MG63 (cell line): ENCODE data around the gene LRRC26. TPM values are rescaled to one million over a fixed set of nuclear protein-coding genes. Genes with fewer than 3 reads are reported as not detected.
A peak's percentile ranks its signal among the peaks of the same experiment; 100 is the strongest.

Experiments
- DNase-seq: peaks from one replicate; pipeline ENCODE4 v3.0.0-alpha.2; 2020
- H3K27me3 ChIP-seq: fragments of 250-450 bp; sonication (Bioruptor Pico); 2 replicates; pipeline ENCODE4 v1.5.1; 2020; ENCODE audit warnings: mild to moderate bottlenecking, moderate library complexity
- H3K36me3 ChIP-seq: fragments of 250-450 bp; sonication (Bioruptor Pico); 2 replicates; pipeline ENCODE4 v1.5.1; 2020; ENCODE audit warnings: mild to moderate bottlenecking, moderate library complexity
- H3K4me3 ChIP-seq: fragments of 250-450 bp; sonication (Bioruptor Pico); 2 replicates; pipeline ENCODE4 v1.5.1; 2020; ENCODE audit warnings: mild to moderate bottlenecking, moderate library complexity
- H3K9me3 ChIP-seq: fragments of 250-450 bp; sonication (Bioruptor Pico); 2 replicates; pipeline ENCODE4 v1.5.1; 2020; ENCODE audit warnings: mild to moderate bottlenecking, moderate library complexity
- total RNA-seq: library from RNA; depleted of rRNA; stranded (reverse); fragments of >200 nt; shearing (Covaris generic); gene quantifications from 2 replicates; pipeline ENCODE4 v1.2.3, GENCODE V29; 2014; ENCODE audit warnings: low replicate concordance

The LRRC26 gene
- total RNA-seq, 1 experiment from 2014 or later, result not detected

DNA sequence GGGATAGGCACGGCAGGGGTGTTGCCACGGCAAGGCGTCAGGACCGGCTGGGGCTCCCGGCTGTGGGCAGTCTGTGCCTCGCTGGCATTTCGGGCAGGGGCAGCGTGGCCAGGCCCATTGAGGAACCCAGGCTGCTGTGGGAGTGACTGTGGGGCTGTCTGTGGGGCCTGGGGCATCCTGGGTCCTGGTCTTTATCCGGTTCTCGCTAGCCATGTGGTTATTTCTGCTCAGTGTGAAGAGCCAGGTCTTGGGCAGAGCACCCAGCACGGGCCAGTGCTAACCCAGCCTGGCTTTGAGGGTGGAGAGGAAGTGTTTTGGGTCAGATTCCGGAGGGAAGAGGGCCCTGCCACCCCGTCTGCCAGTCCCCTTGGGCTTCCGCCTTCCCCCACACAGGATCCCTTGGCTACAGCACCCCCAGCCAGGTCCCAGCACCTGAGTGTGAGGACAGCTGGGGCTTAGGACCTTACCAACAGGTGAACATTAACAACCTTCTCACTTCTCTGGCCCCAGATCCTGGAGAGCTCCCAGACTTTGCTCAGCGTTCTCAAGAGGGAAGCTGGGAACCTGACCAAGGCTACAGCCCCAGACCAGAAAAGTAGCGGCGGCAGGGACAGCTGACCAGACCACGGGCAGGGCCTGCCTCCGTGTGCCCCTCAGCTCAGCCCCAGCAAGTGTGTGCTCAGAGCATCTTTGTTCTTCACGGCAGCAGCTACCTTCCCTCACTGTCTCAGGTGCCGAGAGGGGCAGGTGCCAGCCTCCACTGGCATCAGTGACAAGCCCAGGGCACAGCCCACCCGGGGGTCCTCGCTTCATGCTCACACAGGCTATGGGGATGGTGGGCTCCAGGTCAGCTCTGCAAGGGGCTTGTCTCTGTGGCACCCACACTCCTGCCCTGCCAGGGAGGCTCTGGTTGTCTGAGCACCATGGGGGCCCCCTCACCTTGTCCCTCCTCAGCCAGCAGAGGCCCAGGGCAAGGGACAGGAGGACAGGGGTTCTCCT lies 19.7 kb upstream of the LRRC26 start:
- no peaks in the 10 kb centered on the region for H3K9me3 ChIP-seq
- H3K27me3 ChIP-seq, result no peaks in the 10 kb centered on the region
- peaks cover 18% of the 10 kb centered on the region for H3K36me3 ChIP-seq
- DNase-seq, result no peak
- H3K4me3 ChIP-seq, result peak overlapping the region; percentile 88

DNA sequence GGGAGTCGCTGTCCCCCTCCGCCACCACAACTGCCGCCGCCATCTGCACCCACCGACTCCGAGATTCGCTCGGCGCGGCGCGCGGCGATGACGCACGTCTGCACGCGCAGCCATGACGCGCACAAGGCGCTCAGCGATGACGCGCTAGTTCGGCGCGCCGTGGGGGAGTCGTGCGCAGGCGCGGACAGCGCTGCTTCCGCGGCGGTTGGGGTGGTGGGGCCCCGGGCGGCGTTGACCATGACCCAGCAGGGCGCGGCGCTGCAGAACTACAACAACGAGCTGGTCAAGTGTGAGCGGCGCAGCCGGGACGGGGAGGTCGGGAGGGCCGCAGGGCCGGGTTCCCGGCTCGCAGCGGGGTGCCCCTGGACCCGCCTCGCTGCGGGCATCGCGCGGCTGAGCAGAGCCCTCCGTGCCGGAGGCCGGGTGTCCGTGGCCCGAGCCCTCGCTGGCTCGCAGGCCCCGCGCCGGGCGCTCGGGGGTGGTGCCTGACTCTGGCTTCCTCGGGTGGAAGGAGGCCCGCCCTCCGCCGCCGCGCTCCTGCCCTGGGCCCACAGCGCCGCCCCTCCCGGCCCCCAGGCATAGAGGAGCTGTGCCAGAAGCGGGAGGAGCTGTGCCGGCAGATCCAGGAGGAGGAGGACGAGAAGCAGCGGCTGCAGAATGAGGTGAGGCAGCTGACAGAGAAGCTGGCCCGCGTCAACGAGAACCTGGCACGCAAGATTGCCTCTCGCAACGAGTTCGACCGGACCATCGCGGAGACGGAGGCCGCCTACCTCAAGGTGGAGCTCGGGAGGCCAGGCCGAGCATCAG lies 18.8 kb upstream of the LRRC26 start, which contains the start of the genes ANAPC2 and SSNA1:
ANAPC2 (minus strand) TSS at position 71 of the 807 bp plus-strand sequence; CDS start at position 43, 28 bp downstream.
SSNA1 (plus strand) TSS at position 187 of the 807 bp plus-strand sequence; CDS start at position 238, 51 bp downstream.
- Histone ChIP-seq H3K36me3 (peaks cover 18% of the 10 kb centered on the region), H3K9me3 (no peaks in the 10 kb centered on the region), H3K4me3 (peak within 1 kb of the TSS; percentile 88), H3K27me3 (no peaks in the 10 kb centered on the region)
- DNase-seq, result peak; percentile 89

GRCh38 chr9:137188086-137188489 lies 18.2 kb upstream of the LRRC26 start:
- H3K27me3 ChIP-seq, result no peaks in the 10 kb centered on the region

GRCh38 chr9:137187386-137187785 lies 17.5 kb upstream of the LRRC26 start:
- no peak for DNase-seq
- Histone ChIP-seq H3K36me3 (peaks cover 23% of the 10 kb centered on the region), H3K27me3 (no peaks in the 10 kb centered on the region), H3K4me3 (peak overlapping the region; percentile 88), H3K9me3 (no peaks in the 10 kb centered on the region)

More at GRCh38 chr9:137188086-137188489, 18.2 kb upstream of the LRRC26 start:
- H3K4me3 ChIP-seq, result peak overlapping the region; percentile 88
- H3K9me3 ChIP-seq, result no peaks in the 10 kb centered on the region
- DNase-seq, result no peak
- peaks cover 18% of the 10 kb centered on the region for H3K36me3 ChIP-seq

- Histone ChIP-seq H3K4me3 (no peak overlapping the region), H3K9me3 (no peaks in the 10 kb centered on the region), H3K27me3 (no peaks in the 10 kb centered on the region), H3K36me3 (peaks cover 23% of the 10 kb centered on the region)
- DNase-seq, result no peak
Observed at GRCh38 chr9:137186385-137186784, 16.5 kb upstream of the LRRC26 start.

DNA sequence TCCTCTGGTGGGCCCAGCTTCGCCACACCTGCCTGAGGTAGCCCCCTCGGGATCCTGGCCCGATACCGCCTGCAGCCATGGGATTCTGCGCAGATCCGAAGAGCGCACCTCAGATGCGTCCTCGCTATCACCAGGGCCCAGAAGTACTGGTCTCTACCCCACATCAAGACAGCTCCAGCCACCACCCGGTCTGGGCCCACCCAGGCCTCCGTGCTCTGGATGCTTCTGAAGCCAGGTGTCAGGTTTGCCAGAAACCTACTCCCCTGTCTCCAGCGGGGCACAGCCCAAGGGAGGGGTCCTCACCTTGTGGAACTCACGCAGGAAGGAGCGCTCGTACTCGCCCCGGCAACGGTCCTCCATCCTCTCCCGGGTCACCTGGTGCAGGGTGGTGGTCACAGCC lies 16.1 kb upstream of the LRRC26 start:
- no peak for DNase-seq

DNA sequence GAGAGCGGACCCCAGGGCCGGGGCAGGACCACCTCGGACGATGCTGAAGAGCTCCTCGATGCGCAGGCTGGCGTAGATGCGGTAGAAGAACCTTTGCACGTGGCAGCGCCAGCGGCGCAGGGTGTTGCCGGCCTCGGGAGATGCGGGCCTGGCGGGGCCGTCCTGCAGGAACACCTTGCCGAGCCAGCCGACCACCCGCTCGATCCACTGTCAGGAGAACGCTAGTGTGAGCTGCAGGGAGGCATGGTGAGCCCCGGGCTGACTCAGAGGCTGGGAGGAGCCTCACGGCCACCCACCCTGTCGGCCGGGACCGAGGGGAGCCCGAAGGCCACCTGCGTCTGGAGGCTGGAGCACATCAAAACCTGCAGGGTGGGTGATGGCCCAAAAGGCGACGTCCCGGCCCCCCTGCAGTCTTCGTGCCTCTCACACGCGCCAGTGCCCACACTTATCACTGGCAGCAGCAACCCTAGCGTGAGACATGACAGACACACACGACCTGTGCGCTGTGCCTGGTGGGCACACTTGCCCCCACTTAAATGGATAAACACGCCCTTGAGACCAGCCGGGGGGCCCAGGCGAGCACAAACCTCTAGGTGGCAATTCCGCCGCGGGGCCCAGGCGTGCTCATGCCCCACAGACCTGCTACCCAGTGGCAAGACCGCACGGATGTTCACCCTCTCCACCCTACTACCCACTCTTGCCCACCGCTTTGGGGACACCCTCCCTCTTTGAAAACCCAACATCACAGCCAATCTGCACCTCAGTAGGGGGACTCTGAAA lies 15.2 kb upstream of the LRRC26 start:
- H3K36me3 ChIP-seq, result peaks cover 22% of the 10 kb centered on the region
- no peak overlapping the region for H3K4me3 ChIP-seq
- H3K27me3 ChIP-seq, result no peaks in the 10 kb centered on the region
- H3K9me3 ChIP-seq, result no peaks in the 10 kb centered on the region
- no peak for DNase-seq

More for the DNA sequence above, 16.1 kb upstream of the LRRC26 start:
- peaks cover 23% of the 10 kb centered on the region for H3K36me3 ChIP-seq
- no peaks in the 10 kb centered on the region for H3K9me3 ChIP-seq
- no peak overlapping the region for H3K4me3 ChIP-seq
- no peaks in the 10 kb centered on the region for H3K27me3 ChIP-seq

GRCh38 chr9:137183980-137184595 lies 14.2 kb upstream of the LRRC26 start:
- Histone ChIP-seq H3K36me3 (peaks cover 15% of the 10 kb centered on the region), H3K9me3 (no peaks in the 10 kb centered on the region), H3K4me3 (no peak overlapping the region), H3K27me3 (no peaks in the 10 kb centered on the region)
- DNase-seq, result no peak

DNA sequence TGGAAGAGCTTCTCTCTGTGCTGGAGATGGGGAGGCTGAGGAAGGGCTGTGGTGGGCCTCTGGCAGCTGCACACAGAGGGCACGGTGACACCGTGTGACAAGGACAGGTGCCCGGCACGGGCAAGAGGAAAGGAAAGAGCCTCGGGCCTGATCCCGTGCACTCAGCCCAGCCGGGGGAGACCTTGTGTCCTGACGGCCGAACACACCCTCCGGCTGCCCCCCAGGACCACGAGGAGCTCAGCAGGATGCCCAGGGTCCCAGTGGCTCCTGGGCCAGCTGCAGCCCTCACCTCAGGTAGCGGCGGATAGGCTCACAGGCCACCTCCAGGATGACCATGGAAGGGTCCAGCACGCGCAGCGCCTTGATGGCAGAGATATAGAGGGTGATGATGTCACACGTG lies 13.0 kb upstream of the LRRC26 start:
- no peak overlapping the region for H3K4me3 ChIP-seq
- no peaks in the 10 kb centered on the region for H3K27me3 ChIP-seq
- no peaks in the 10 kb centered on the region for H3K9me3 ChIP-seq
- no peak for DNase-seq
- peaks cover 17% of the 10 kb centered on the region for H3K36me3 ChIP-seq

DNA sequence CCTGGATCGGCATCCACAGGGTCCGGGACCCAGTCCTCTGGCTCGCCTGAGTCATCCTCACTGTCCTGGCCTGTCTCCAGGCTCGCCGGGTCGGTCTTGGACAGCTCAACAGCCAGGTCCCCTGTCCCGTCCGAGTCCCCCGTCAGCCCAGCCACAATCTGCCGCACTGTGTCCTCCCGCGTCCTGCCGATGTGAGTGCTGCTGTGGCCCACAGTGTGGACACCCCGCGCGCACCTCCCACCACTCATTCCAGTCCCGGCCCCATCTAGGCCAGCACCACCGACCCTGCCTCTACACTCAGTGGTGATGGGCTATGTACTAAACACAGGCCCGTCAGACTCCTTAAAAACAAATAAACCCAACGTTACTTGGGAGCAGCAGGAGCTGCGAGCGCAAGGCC lies 11.8 kb upstream of the LRRC26 start:
- no peak overlapping the region for H3K4me3 ChIP-seq
- H3K36me3 ChIP-seq, result peaks cover 10% of the 10 kb centered on the region
- no peaks in the 10 kb centered on the region for H3K9me3 ChIP-seq
- no peaks in the 10 kb centered on the region for H3K27me3 ChIP-seq
- DNase-seq, result no peak

DNA sequence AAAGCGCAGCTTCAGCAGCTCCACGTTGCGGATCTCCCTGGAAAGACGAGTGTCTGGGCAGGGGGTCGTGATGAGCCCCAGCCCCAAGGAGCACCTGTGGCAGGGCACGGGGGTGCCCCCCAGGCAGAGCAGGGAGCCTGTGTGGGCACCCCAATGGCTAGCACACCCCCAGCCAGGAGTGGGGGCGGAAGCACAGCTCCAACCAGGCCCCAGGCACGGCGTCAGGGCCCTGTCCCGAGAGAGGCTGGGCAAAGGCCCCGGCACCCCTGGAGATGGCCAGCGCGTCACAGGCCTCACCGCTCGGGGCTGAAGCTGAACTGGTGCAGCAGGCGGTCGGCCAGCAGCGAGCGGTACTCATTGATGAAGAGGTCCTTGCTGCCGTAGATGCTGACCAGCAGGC lies 10.6 kb upstream of the LRRC26 start:
- H3K9me3 ChIP-seq, result no peaks in the 10 kb centered on the region
- DNase-seq, result no peak
- peaks cover 7% of the 10 kb centered on the region for H3K36me3 ChIP-seq
- H3K4me3 ChIP-seq, result no peak overlapping the region
- no peaks in the 10 kb centered on the region for H3K27me3 ChIP-seq

GRCh38 chr9:137179761-137180160 lies 9.9 kb upstream of the LRRC26 start:
- Histone ChIP-seq H3K9me3 (no peaks in the 10 kb centered on the region), H3K4me3 (no peak overlapping the region), H3K36me3 (peaks cover 7% of the 10 kb centered on the region), H3K27me3 (no peaks in the 10 kb centered on the region)
- no peak for DNase-seq

DNA sequence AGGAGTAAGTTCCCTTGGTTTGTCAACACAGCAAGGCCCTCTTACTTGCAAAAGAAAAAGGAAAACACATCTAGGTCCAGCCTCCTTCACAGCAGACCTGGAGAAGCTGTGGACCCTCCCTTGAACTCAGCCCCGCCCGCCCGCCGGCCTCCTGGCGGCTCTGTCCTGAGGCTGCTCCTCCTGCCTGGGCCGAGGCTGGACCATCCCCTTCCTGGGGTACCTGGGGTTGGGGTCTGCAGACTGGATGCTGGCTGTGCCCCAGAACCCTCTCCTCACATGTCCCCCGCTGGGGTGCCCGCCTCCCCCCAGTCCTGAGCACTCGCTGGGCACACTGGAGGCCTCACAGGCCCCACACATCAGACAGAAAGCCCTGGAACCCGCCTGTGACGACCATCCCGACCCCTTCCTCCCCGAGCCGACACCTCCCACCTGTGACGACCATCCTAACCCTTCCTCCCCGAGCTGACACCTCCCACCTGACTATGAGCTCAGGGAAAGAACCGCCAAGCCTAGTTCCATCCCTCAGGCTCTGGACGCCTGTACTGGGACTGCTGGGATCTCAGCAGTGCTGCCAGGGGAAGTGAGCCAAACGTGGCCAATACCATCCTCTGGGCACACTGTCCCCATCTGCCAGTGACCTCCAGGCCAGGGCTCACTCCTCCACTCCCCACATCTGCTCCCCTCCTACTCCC lies 9.2 kb upstream of the LRRC26 start:
- H3K4me3 ChIP-seq, result no peak overlapping the region
- no peaks in the 10 kb centered on the region for H3K9me3 ChIP-seq
- no peaks in the 10 kb centered on the region for H3K27me3 ChIP-seq
- no peak for DNase-seq
- peaks cover 7% of the 10 kb centered on the region for H3K36me3 ChIP-seq

DNA sequence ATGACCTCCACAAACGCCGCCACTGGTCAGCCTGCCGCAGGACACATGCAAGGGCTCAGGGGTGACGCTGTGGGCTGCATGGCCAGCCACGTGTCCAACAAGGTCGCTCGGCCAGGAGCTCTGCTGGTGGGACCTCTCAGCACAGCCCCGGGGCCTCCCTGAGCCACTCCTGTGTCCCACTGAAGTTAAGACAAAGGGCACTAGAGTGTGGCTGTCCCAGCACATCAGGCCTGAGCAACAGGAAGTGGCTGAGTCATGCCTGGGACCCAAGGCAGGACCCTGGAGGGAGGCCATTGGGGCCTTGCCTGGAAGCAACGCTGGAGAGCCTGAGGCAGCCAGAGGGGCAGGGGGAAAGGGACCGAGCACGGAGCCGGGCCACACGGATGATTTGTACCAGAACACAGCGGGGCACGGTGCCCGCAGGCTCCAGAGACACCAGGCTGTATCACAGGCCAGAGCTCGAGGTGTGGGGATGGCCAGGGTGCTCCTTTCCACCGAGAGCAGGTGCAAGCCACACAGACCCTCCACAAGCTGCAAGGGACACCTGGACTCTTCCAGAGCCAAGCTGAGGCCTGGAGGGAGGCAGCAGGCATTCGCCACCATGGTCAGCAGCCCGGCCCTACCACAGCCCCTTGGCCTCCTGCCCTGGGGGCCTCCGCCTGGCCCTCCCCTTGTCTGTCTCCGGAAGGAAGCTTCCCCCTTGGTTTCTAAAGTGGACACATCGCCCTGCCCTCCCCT lies 8.5 kb upstream of the LRRC26 start:
- no peaks in the 10 kb centered on the region for H3K9me3 ChIP-seq
- DNase-seq, result no peak
- H3K4me3 ChIP-seq, result no peak overlapping the region
- H3K36me3 ChIP-seq, result peaks cover 7% of the 10 kb centered on the region
- no peaks in the 10 kb centered on the region for H3K27me3 ChIP-seq
